Measurements from ENCODE around the gene OPTC. TPM values are rescaled to one million over a fixed set of nuclear protein-coding genes. Genes with fewer than 3 reads are reported as not detected.

Gene OPTC
- total and polyA plus RNA-seq, 2 of the 8 experiments (the other 6 are each of a cell fraction or from before 2014, with no cell fraction given) = 1.1 to 4.0 TPM

DNA sequence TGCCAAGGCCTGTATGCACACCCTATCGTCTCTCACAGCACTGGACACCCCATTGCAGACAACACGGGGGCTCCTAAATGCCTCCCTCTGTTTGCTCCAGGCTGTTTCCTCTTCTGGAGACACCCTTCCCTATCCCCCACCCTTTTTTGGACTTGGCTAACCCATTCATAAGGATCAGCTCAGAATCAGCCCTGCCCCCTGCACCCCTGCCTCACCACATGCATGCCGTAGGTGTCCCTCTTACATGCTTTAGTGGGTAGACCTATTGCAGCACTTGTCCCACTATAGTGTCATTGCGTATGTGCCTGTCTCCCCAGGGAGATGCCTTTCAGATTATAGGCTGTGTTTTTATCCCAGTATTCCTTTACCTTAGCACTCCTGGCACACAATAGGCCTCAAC, 30.9 kb downstream of the OPTC start:
- no peak overlapping the region for H2BK5ac ChIP-seq (ENCODE audit: low read depth, low read length)
- FAIRE-seq (no peak), DNase-seq (ENCODE audit: low read depth in 1 of 2, low spot score in 2 of 2) (no peak)
- H3K4ac ChIP-seq (replicated peaks; ENCODE audit: insufficient read length, low read depth, low read length) = no peak overlapping the region
- no peak for TF ChIP-seq TAF7 (optimal IDR thresholded peaks at IDR 0.05; ENCODE audit: borderline replicate concordance, low read depth, low read length)
- no peak for TF ChIP-seq ZNF274 (IDR thresholded peaks at IDR 0.05; ENCODE audit: borderline replicate concordance, extremely low read depth, low read length)
- no peak for TF ChIP-seq EP300 (IDR thresholded peaks at IDR 0.05; ENCODE audit: borderline replicate concordance in 1 of 2, low read depth in 2 of 2, low read length in 2 of 2)
- no peak for TF ChIP-seq JUN (IDR thresholded peaks at IDR 0.05; ENCODE audit: low read depth, low read length)
- no peak for TF ChIP-seq NANOG (IDR thresholded peaks at IDR 0.05; ENCODE audit: insufficient read depth, low read depth, low read length, poor library complexity, severe bottlenecking)
- TF ChIP-seq ASH2L (IDR thresholded peaks at IDR 0.05; ENCODE audit: low read length) = no peak
- no peak for TF ChIP-seq SP2 (IDR thresholded peaks at IDR 0.05; ENCODE audit: low read length)
- TF ChIP-seq, protein P1, sequence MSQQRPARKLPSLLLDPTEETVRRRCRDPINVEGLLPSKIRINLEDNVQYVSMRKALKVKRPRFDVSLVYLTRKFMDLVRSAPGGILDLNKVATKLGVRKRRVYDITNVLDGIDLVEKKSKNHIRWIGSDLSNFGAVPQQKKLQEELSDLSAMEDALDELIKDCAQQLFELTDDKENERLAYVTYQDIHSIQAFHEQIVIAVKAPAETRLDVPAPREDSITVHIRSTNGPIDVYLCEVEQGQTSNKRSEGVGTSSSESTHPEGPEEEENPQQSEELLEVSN (IDR thresholded peaks at IDR 0.05) = no peak
- TF ChIP-seq POLR2AphosphoS5 (IDR thresholded peaks at IDR 0.05; ENCODE audit: low read depth, low read length) = no peak
- no peak for TF ChIP-seq JUND (IDR thresholded peaks at IDR 0.05; ENCODE audit: low read length)
- H3K79me1 ChIP-seq (ENCODE audit: low read depth, low read length) = peaks cover 4% of the 10 kb centered on the region; the same call in 1 of the 2 replicates
- H2BK15ac ChIP-seq (ENCODE audit: low read length) = no peak overlapping the region
- H3K9ac ChIP-seq (replicated peaks in 1 of 4; ENCODE audit: extremely low read depth in 1 of 4, low read depth in 3 of 4, low read length in 3 of 4) = no peak overlapping the region
- peaks cover 3 to 22% (median 21%) of the 10 kb centered on the region in 4 experiments for H3K27me3 ChIP-seq (replicated peaks in 1 of 4; ENCODE audit: control insufficient read depth in 3 of 4, extremely low read depth in 1 of 4, insufficient read depth in 3 of 4, low read length in 3 of 4)
- peaks cover 9% of the 10 kb centered on the region; the same call in 1 of the 2 replicates for H3K23me2 ChIP-seq (ENCODE audit: low read depth, low read length)
- H3K9me3 ChIP-seq (ENCODE audit: insufficient read depth in 2 of 2, low read depth in 1 of 2, low read length in 1 of 2) = no peaks in the 10 kb centered on the region
- H3K4me2 ChIP-seq (ENCODE audit: insufficient read depth in 1 of 2, low read depth in 2 of 2, low read length in 2 of 2) = peak overlapping the region; percentile 12 to 33; a peak in 1 of 4 replicates
- WGBS, 2 experiments (ENCODE audit: extremely low coverage in 1 of 2, insufficient coverage in 1 of 2, insufficient read length in 1 of 2, insufficient replicate concordance in 2 of 2, low coverage in 1 of 2, low lambda C conversion rate in 2 of 2, missing lambda C conversion rate in 1 of 2) = 69% methylated on average over 4 of the region's 4 CpGs; no CpG with 5 or more reads in 1 of the 2 experiments
- no peak overlapping the region for H3K14ac ChIP-seq (ENCODE audit: insufficient read length)
- H2AFZ ChIP-seq (ENCODE audit: low read length) = no peak overlapping the region
- CTCF ChIA-PET (ENCODE audit: partially characterized antibody) = interaction anchor here (1.7 to 13.3 kb wide), 3 partner anchors 18 to 52 kb away, joined by 3 to 108 read pairs (median 11); no protein-coding TSS in a partner anchor
- H4K8ac ChIP-seq (ENCODE audit: extremely low read depth, insufficient read depth, low read length) = no peak overlapping the region
- no peaks in the 10 kb centered on the region for H3K79me2 ChIP-seq (ENCODE audit: control insufficient read depth in 1 of 2, insufficient read depth in 2 of 2, low read length in 2 of 2)
- no peak overlapping the region for H3K18ac ChIP-seq (ENCODE audit: extremely low read depth, low read length)
- peaks cover 17 to 35% (median 28%) of the 10 kb centered on the region in 4 experiments for H3K4me1 ChIP-seq (replicated peaks in 1 of 4; ENCODE audit: control insufficient read depth in 3 of 4, insufficient read depth in 4 of 4, low read length in 3 of 4)
- no peak overlapping the region for H3K56ac ChIP-seq (replicated peaks; ENCODE audit: insufficient read length, low read depth, low read length)
- no peak overlapping the region; the same call in 1 of the 2 replicates for H2BK20ac ChIP-seq (ENCODE audit: low read length)
- peak overlapping the region; percentile 26 for H4K91ac ChIP-seq (replicated peaks; ENCODE audit: insufficient read length, low read length)
- H3K27ac ChIP-seq (ENCODE audit: low read depth, low read length) = no peak overlapping the region
- H2AK5ac ChIP-seq (ENCODE audit: low read depth, low read length) = no peak overlapping the region; the same call in 1 of the 2 replicates
- H2BK12ac ChIP-seq (ENCODE audit: low read depth, low read length) = no peak overlapping the region; the same call in 1 of the 2 replicates
- POLR2A ChIA-PET (ENCODE audit: partially characterized antibody) = no interaction called here
- no peak overlapping the region for H2BK120ac ChIP-seq (replicated peaks; ENCODE audit: low read depth, low read length)
- H4K5ac ChIP-seq (ENCODE audit: insufficient read length, low read depth, low read length) = no peak overlapping the region
- H3K23ac ChIP-seq (ENCODE audit: insufficient read length) = no peak overlapping the region
- no peaks in the 10 kb centered on the region for H3K36me3 ChIP-seq (ENCODE audit: control insufficient read depth in 2 of 4, insufficient read depth in 4 of 4, low read length in 3 of 4)
- H3K4me3 ChIP-seq (ENCODE audit: extremely low read depth in 1 of 4, insufficient read depth in 2 of 4, low read depth in 3 of 4, low read length in 4 of 4) = no peak overlapping the region
- H4K20me1 ChIP-seq (replicated peaks in 1 of 2; ENCODE audit: control insufficient read depth in 1 of 2, insufficient read depth in 2 of 2, low read length in 2 of 2) = peaks cover 0 to 2% of the 10 kb centered on the region in 2 experiments
